GM18511 (cell line): ENCODE data around the gene TREML2.

Source experiments
- ATAC-seq: cut with Tn5 transposase; IDR thresholded peaks from one replicate; pipeline ENCODE4 v1.9.1; 2021; ENCODE audit warnings: mild to moderate bottlenecking, moderate library complexity; ENCODE audit not compliant: unreplicated experiment

TREML2 gene

DNA sequence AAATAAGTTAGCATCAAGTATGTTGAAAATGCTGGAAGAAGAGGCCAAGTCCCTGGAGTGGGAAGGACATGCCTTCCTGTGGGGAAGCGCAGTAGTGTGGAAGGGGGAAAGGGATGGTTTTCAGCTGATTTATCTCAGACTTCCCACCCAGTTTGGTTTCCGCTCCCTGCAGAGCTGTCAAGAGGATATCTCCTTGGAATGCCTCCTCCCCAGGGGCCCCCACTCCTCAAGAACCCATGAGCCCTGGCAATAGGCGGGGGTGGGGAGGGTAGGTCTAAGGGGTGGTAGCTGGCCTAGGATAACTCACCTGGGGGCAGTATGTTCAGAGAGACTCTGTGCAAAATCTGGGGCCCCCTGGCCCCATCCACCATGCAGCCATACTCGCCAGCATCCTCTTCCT lies 47.5 kb downstream of the TREML2 start:
- no peak for ATAC-seq

DNA sequence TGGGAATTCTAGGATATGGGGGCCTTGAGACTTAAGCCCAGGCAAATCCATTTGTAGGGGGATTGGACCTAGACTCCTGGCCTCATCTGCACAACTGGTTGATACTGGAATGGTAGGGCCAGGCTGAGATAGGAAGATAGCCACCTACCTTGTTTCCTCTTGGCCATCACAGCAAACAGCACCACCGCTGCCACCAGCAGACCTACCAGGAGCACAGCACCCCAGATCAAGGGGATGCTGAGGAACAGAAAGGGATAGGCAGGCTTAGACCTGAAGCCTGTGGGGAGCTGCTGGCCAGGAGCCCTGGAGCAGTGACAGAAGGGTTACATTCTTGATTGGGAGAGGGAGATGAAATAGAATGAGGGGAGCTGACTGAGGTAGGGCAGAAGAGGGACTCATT lies 50.3 kb downstream of the TREML2 start:
- ATAC-seq: no peak

GRCh38 chr6:41147917-41148316 lies 53.0 kb downstream of the TREML2 start:
- ATAC-seq: no peak
